ENCODE data around the gene NOS1AP. TPM values are rescaled to one million over a fixed set of nuclear protein-coding genes. Genes with fewer than 3 reads are reported as not detected.

The NOS1AP gene
- total and polyA plus RNA-seq, 9 of the 15 experiments (the other 6 are each of a cell fraction or from before 2014, with no cell fraction given) = 0.07 to 1.5 (median 0.22) TPM

GRCh38 chr1:162389971-162390370 is 320.5 kb downstream of the NOS1AP start (continued):
- TF ChIP-seq, protein P1, sequence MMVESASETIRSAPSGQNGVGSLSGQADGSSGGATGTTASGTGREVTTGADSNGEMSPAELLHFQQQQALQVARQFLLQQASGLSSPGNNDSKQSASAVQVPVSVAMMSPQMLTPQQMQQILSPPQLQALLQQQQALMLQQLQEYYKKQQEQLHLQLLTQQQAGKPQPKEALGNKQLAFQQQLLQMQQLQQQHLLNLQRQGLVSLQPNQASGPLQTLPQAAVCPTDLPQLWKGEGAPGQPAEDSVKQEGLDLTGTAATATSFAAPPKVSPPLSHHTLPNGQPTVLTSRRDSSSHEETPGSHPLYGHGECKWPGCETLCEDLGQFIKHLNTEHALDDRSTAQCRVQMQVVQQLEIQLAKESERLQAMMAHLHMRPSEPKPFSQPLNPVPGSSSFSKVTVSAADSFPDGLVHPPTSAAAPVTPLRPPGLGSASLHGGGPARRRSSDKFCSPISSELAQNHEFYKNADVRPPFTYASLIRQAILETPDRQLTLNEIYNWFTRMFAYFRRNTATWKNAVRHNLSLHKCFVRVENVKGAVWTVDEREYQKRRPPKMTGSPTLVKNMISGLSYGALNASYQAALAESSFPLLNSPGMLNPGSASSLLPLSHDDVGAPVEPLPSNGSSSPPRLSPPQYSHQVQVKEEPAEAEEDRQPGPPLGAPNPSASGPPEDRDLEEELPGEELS (CRISPR knock-in tag; IDR thresholded peaks at IDR 0.05; ENCODE audit: borderline replicate concordance) = no peak
- TF ChIP-seq CGGBP1 (CRISPR knock-in tag; IDR thresholded peaks at IDR 0.05) = no peak
- TF ChIP-seq STAG1 (CRISPR knock-in tag; IDR thresholded peaks at IDR 0.05; ENCODE audit: borderline replicate concordance) = no peak
- TF ChIP-seq XRCC4 (IDR thresholded peaks at IDR 0.05; ENCODE audit: extremely low read depth, insufficient read depth, insufficient read length) = no peak
- TF ChIP-seq ZNF165 (CRISPR knock-in tag; IDR thresholded peaks at IDR 0.05; ENCODE audit: borderline replicate concordance) = no peak
- no peak for TF ChIP-seq NKRF (IDR thresholded peaks at IDR 0.05; ENCODE audit: borderline replicate concordance)
- no peak for TF ChIP-seq ZNF217 (CRISPR knock-in tag; IDR thresholded peaks at IDR 0.05)
- TF ChIP-seq KAT7 (CRISPR knock-in tag; IDR thresholded peaks at IDR 0.05; ENCODE audit: borderline replicate concordance) = no peak
- TF ChIP-seq, protein P2, sequence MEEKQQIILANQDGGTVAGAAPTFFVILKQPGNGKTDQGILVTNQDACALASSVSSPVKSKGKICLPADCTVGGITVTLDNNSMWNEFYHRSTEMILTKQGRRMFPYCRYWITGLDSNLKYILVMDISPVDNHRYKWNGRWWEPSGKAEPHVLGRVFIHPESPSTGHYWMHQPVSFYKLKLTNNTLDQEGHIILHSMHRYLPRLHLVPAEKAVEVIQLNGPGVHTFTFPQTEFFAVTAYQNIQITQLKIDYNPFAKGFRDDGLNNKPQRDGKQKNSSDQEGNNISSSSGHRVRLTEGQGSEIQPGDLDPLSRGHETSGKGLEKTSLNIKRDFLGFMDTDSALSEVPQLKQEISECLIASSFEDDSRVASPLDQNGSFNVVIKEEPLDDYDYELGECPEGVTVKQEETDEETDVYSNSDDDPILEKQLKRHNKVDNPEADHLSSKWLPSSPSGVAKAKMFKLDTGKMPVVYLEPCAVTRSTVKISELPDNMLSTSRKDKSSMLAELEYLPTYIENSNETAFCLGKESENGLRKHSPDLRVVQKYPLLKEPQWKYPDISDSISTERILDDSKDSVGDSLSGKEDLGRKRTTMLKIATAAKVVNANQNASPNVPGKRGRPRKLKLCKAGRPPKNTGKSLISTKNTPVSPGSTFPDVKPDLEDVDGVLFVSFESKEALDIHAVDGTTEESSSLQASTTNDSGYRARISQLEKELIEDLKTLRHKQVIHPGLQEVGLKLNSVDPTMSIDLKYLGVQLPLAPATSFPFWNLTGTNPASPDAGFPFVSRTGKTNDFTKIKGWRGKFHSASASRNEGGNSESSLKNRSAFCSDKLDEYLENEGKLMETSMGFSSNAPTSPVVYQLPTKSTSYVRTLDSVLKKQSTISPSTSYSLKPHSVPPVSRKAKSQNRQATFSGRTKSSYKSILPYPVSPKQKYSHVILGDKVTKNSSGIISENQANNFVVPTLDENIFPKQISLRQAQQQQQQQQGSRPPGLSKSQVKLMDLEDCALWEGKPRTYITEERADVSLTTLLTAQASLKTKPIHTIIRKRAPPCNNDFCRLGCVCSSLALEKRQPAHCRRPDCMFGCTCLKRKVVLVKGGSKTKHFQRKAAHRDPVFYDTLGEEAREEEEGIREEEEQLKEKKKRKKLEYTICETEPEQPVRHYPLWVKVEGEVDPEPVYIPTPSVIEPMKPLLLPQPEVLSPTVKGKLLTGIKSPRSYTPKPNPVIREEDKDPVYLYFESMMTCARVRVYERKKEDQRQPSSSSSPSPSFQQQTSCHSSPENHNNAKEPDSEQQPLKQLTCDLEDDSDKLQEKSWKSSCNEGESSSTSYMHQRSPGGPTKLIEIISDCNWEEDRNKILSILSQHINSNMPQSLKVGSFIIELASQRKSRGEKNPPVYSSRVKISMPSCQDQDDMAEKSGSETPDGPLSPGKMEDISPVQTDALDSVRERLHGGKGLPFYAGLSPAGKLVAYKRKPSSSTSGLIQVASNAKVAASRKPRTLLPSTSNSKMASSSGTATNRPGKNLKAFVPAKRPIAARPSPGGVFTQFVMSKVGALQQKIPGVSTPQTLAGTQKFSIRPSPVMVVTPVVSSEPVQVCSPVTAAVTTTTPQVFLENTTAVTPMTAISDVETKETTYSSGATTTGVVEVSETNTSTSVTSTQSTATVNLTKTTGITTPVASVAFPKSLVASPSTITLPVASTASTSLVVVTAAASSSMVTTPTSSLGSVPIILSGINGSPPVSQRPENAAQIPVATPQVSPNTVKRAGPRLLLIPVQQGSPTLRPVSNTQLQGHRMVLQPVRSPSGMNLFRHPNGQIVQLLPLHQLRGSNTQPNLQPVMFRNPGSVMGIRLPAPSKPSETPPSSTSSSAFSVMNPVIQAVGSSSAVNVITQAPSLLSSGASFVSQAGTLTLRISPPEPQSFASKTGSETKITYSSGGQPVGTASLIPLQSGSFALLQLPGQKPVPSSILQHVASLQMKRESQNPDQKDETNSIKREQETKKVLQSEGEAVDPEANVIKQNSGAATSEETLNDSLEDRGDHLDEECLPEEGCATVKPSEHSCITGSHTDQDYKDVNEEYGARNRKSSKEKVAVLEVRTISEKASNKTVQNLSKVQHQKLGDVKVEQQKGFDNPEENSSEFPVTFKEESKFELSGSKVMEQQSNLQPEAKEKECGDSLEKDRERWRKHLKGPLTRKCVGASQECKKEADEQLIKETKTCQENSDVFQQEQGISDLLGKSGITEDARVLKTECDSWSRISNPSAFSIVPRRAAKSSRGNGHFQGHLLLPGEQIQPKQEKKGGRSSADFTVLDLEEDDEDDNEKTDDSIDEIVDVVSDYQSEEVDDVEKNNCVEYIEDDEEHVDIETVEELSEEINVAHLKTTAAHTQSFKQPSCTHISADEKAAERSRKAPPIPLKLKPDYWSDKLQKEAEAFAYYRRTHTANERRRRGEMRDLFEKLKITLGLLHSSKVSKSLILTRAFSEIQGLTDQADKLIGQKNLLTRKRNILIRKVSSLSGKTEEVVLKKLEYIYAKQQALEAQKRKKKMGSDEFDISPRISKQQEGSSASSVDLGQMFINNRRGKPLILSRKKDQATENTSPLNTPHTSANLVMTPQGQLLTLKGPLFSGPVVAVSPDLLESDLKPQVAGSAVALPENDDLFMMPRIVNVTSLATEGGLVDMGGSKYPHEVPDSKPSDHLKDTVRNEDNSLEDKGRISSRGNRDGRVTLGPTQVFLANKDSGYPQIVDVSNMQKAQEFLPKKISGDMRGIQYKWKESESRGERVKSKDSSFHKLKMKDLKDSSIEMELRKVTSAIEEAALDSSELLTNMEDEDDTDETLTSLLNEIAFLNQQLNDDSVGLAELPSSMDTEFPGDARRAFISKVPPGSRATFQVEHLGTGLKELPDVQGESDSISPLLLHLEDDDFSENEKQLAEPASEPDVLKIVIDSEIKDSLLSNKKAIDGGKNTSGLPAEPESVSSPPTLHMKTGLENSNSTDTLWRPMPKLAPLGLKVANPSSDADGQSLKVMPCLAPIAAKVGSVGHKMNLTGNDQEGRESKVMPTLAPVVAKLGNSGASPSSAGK (IDR thresholded peaks at IDR 0.05) = peak; percentile 72
- no peak for TF ChIP-seq CBFA2T2 (conservative IDR thresholded peaks at IDR 0.05)
- 0 out of 2 replicates have a peak, but pooled peaks have one; percentile 35 for TF ChIP-seq RBFOX2 (IDR thresholded peaks at IDR 0.05; ENCODE audit: low read depth, low read length)
- TF ChIP-seq ZNF561 (CRISPR knock-in tag; conservative IDR thresholded peaks at IDR 0.05) = no peak
- no peak for TF ChIP-seq ZNF431 (CRISPR knock-in tag; IDR thresholded peaks at IDR 0.05)
